Osteocyte (in vitro differentiated cells): ENCODE measurements around the gene KCNIP4. TPM values are rescaled to one million over a fixed set of nuclear protein-coding genes. Genes with fewer than 3 reads are reported as not detected.

Experiments used
- DNase-seq: peaks from one replicate; pipeline ENCODE4 v3.0.0; 2021; ENCODE audit warnings: mixed read lengths; ENCODE audit not compliant: unreplicated experiment; ENCODE audit errors: extremely low spot score
- H3K27ac Mint-ChIP-seq: one replicate; pipeline ENCODE4 v1.8.0; 2021; ENCODE audit warnings: mild to moderate bottlenecking, mixed read lengths; ENCODE audit not compliant: unreplicated experiment
- H3K27me3 Mint-ChIP-seq: one replicate; pipeline ENCODE4 v1.8.0; 2021; ENCODE audit warnings: mixed read lengths; ENCODE audit not compliant: unreplicated experiment
- H3K36me3 Mint-ChIP-seq: one replicate; pipeline ENCODE4 v1.8.0; 2021; ENCODE audit warnings: mixed read lengths; ENCODE audit not compliant: unreplicated experiment
- H3K4me1 Mint-ChIP-seq: one replicate; pipeline ENCODE4 v1.8.0; 2021; ENCODE audit warnings: mixed read lengths; ENCODE audit not compliant: unreplicated experiment
- H3K4me3 Mint-ChIP-seq: one replicate; pipeline ENCODE4 v1.8.0; 2021; ENCODE audit warnings: mild to moderate bottlenecking, moderate library complexity, mixed read lengths; ENCODE audit not compliant: unreplicated experiment
- H3K9me3 Mint-ChIP-seq: one replicate; pipeline ENCODE4 v1.8.0; 2021; ENCODE audit warnings: mixed read lengths; ENCODE audit not compliant: unreplicated experiment
- CTCF ChIP-seq: fragments of 200-600 bp; sonication (generic); IDR thresholded peaks from 2 replicates; pipeline ENCODE4 v1.5.0; 2021; ENCODE audit warnings: antibody characterized with exemption, mild to moderate bottlenecking, moderate library complexity
- total RNA-seq: library from RNA; stranded (reverse); gene quantifications from 2 replicates; pipeline ENCODE4 v1.2.1, GENCODE V29; 2021

The KCNIP4 gene
- total RNA-seq, 1 donor from 2014 or later: 0.24 TPM

- no peaks in the 10 kb centered on the region for H3K36me3 Mint-ChIP-seq
- no peaks in the 10 kb centered on the region for H3K27me3 Mint-ChIP-seq
- no peaks in the 10 kb centered on the region for H3K4me1 Mint-ChIP-seq
- no peak overlapping the region for H3K4me3 Mint-ChIP-seq
- H3K9me3 Mint-ChIP-seq: no peaks in the 10 kb centered on the region
- no peak for TF ChIP-seq CTCF
- DNase-seq: no peak
- H3K27ac Mint-ChIP-seq: no peak overlapping the region
These were observed 1003.6 kb downstream of the KCNIP4 start for GRCh38 chr4:20944961-20945360.

DNA sequence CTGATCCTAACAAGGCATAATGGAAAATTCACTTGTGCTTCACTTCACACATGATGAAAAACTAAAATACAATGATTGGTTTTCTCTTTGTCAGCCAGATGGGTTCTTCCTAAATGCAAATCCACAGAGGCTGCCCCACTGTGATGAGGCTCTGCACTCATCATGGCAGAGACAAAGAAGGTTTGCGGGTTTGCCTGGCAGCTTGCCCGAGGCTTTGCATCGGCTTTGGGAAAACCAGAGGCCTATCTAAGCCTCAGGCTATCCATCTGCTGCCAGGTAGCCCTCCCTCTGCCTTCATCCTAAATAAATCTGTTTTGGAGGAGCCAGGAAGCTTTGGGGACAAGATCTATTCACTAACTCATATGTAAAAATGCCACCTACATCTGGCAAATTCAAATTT is 1004.1 kb downstream of the KCNIP4 start:
- Mint-ChIP-seq H3K27me3 (no peaks in the 10 kb centered on the region), H3K36me3 (no peaks in the 10 kb centered on the region), H3K4me3 (no peak overlapping the region), H3K4me1 (no peaks in the 10 kb centered on the region), H3K27ac (no peak overlapping the region), H3K9me3 (no peaks in the 10 kb centered on the region)
- TF ChIP-seq CTCF: no peak
- no peak for DNase-seq

DNA sequence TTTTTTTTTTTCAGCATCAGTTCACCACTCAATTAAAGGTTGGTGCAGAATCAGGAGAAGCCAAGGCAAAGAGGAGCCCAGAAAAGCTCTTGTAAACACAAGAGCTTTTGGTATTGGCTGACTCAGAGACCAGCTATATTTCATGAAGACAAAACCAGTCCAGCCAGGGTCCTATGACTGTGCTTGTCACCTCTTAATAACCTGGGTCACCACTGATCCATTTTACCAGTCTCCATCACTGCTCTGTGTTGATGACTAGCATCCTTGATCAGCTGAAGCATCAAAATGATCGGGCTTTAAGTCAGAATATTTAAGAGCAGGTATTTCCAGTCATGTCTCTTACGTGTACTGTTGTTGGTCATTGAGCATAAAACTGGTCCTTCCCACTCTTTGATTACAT is 1010.4 kb downstream of the KCNIP4 start:
- H3K4me3 Mint-ChIP-seq: no peak overlapping the region

GRCh38 chr4:20926529-20926928 is 1022.0 kb downstream of the KCNIP4 start:
- Mint-ChIP-seq H3K27ac (no peak overlapping the region), H3K36me3 (no peaks in the 10 kb centered on the region), H3K4me1 (no peaks in the 10 kb centered on the region), H3K4me3 (no peak overlapping the region), H3K9me3 (no peaks in the 10 kb centered on the region), H3K27me3 (no peaks in the 10 kb centered on the region)
- no peak for TF ChIP-seq CTCF
- no peak for DNase-seq

More for the DNA sequence above, 1010.4 kb downstream of the KCNIP4 start:
- H3K4me1 Mint-ChIP-seq: no peaks in the 10 kb centered on the region
- no peaks in the 10 kb centered on the region for H3K9me3 Mint-ChIP-seq
- TF ChIP-seq CTCF: no peak
- H3K36me3 Mint-ChIP-seq: no peaks in the 10 kb centered on the region
- H3K27me3 Mint-ChIP-seq: peaks cover 3% of the 10 kb centered on the region
- H3K27ac Mint-ChIP-seq: no peak overlapping the region
- no peak for DNase-seq

DNA sequence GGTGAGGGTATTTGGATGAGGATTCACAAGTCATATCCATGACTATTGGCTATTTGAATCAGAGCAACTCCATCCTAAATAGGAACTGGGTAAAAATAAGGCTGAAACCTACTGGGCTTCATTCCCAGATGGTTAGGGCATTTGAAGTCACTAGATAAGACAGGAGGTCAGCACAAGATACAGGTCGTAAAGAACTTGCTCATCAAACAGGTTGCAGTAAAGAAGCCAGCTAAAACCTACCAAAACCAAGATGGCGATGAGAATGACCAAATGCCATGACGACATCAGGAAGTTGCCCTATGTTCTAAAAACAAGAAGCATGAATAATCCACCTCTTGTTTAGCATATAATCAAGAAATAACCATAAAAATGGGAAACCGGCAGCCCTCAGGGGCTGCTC is 1023.4 kb downstream of the KCNIP4 start:
- Mint-ChIP-seq H3K9me3 (no peaks in the 10 kb centered on the region), H3K36me3 (no peaks in the 10 kb centered on the region), H3K27ac (no peak overlapping the region), H3K27me3 (no peaks in the 10 kb centered on the region), H3K4me1 (no peaks in the 10 kb centered on the region), H3K4me3 (no peak overlapping the region)
- no peak for TF ChIP-seq CTCF
- DNase-seq: no peak
